Endodermal cell (in vitro differentiated cells): ENCODE results near the gene TIMMDC1. TPM values are rescaled to one million over a fixed set of nuclear protein-coding genes. Genes with fewer than 3 reads are reported as not detected.

Experiments
- DNase-seq: peaks from one replicate; pipeline ENCODE4 v3.0.0-alpha.2; 2017
- H3K27ac ChIP-seq: 2 replicates; pipeline ENCODE4 v1.5.1; 2013; ENCODE audit warnings: mild to moderate bottlenecking, low read depth, low read length, moderate library complexity
- H3K27me3 ChIP-seq: 2 replicates; pipeline ENCODE4 v1.6.1; 2013; ENCODE audit warnings: mild to moderate bottlenecking, low read length, moderate library complexity; ENCODE audit not compliant: insufficient read depth, control insufficient read depth, poor library complexity, severe bottlenecking
- H3K36me3 ChIP-seq: 2 replicates; pipeline ENCODE4 v1.7.0; 2013; ENCODE audit warnings: mild to moderate bottlenecking, low read length, moderate library complexity; ENCODE audit not compliant: control insufficient read depth, insufficient read depth
- H3K4me1 ChIP-seq: one replicate; pipeline ENCODE4 v1.7.0; 2013; ENCODE audit warnings: low read length; ENCODE audit not compliant: control insufficient read depth, insufficient read depth
- H3K4me3 ChIP-seq: 2 replicates; pipeline ENCODE4 v1.5.1; 2013; ENCODE audit warnings: mild to moderate bottlenecking, low read length, moderate library complexity
- H3K9ac ChIP-seq: 2 replicates; pipeline ENCODE4 v1.6.1; 2013; ENCODE audit warnings: mild to moderate bottlenecking, low read length, moderate library complexity; ENCODE audit not compliant: poor library complexity, severe bottlenecking; ENCODE audit errors: extremely low read depth
- H3K9me3 ChIP-seq: 2 replicates; pipeline ENCODE4 v1.6.1; 2013; ENCODE audit warnings: mild to moderate bottlenecking, low read length, moderate library complexity; ENCODE audit not compliant: control insufficient read depth
- H3K27ac Mint-ChIP-seq: 2 replicates; pipeline ENCODE4 v1.8.0; 2020; ENCODE audit warnings: mixed read lengths
- H3K27me3 Mint-ChIP-seq: 2 replicates; pipeline ENCODE4 v1.8.0; 2021; ENCODE audit warnings: mild to moderate bottlenecking, mixed read lengths; ENCODE audit not compliant: insufficient read depth
- H3K36me3 Mint-ChIP-seq: 2 replicates; pipeline ENCODE4 v1.8.0; 2020; ENCODE audit warnings: low read depth, mixed read lengths
- H3K4me1 Mint-ChIP-seq: 2 replicates; pipeline ENCODE4 v1.8.0; 2020; ENCODE audit warnings: mixed read lengths
- H3K4me3 Mint-ChIP-seq: 2 replicates; pipeline ENCODE4 v1.8.0; 2020; ENCODE audit warnings: mild to moderate bottlenecking, moderate library complexity, mixed read lengths
- H3K9me3 Mint-ChIP-seq: 2 replicates; pipeline ENCODE4 v1.8.0; 2020; ENCODE audit warnings: mild to moderate bottlenecking, mixed read lengths
- CTCF ChIP-seq: fragments of 200-600 bp; sonication (generic); conservative IDR thresholded peaks from 2 replicates; pipeline ENCODE4 v1.5.0; 2021; ENCODE audit warnings: antibody characterized with exemption, mild to moderate bottlenecking
- WGBS, 2 experiments: methylation state at CpG; one replicate each; pipeline versions ENCODE4 v1.1.5 to v1.1.7; 2013; ENCODE audit warnings: missing lambda C conversion rate in 2 of 2, mixed read lengths in 1 of 2; ENCODE audit not compliant: insufficient coverage in 1 of 2, insufficient read length in 1 of 2; 5-methylcytosine and 5-hydroxymethylcytosine counted together
- total RNA-seq, 2 donors: library from RNA; stranded (reverse); fragmentation: NEBNext Ultra II Directional in 1 of 2; extraction: Animal tissue kit (Norgen Biotek cat#: 25700) in 1 of 2; gene quantifications; 2 replicates in 1 of 2; 3 replicates in 1 of 2; pipeline ENCODE4 v1.2.1, GENCODE V29; 2021

Gene TIMMDC1
- total RNA-seq, 2 donors from 2014 or later, result 107 to 119 TPM

GRCh38 chr3:119510690-119511089 is 12.3 kb downstream of the TIMMDC1 start:
- no peak overlapping the region for H3K27ac Mint-ChIP-seq
- no peak overlapping the region for H3K4me3 Mint-ChIP-seq
- H3K27me3 Mint-ChIP-seq, result no peaks in the 10 kb centered on the region
- Histone ChIP-seq H3K4me1 (no peaks in the 10 kb centered on the region), H3K36me3 (peaks cover 63% of the 10 kb centered on the region), H3K27me3 (no peaks in the 10 kb centered on the region), H3K9ac (no peak overlapping the region), H3K9me3 (no peaks in the 10 kb centered on the region), H3K4me3 (no peak overlapping the region), H3K27ac (no peak overlapping the region)
- H3K9me3 Mint-ChIP-seq, result no peaks in the 10 kb centered on the region
- TF ChIP-seq CTCF, result no peak
- H3K4me1 Mint-ChIP-seq, result no peaks in the 10 kb centered on the region
- no peak for DNase-seq
- peaks cover 61% of the 10 kb centered on the region for H3K36me3 Mint-ChIP-seq

DNA sequence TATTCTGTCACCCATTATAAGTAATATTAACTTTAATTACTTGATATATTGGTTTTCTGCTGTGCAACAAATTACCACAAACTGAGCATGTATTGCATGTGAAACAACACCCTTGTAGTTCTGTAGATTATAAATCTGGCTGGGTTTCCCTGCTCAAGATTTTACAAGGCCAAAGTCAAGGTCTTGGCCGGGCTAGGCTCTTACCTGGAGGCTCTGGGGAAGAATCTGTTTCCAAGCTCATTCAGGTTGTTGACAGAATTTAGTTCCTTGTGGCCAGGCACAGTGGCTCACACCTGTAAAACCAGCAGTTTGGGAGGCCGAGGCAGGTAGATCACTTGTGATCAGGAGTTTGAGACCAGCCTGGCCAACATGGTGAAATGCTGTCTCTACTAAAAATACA is 16.3 kb downstream of the TIMMDC1 start:
- no peak overlapping the region for H3K4me3 ChIP-seq
- DNase-seq, result no peak
- Mint-ChIP-seq H3K9me3 (peaks cover under 1% of the 10 kb centered on the region), H3K27ac (no peak overlapping the region), H3K27me3 (no peaks in the 10 kb centered on the region), H3K4me1 (no peaks in the 10 kb centered on the region), H3K36me3 (peaks cover 68% of the 10 kb centered on the region), H3K4me3 (no peak overlapping the region)
- H3K4me1 ChIP-seq, result no peaks in the 10 kb centered on the region
- WGBS, 2 experiments, result 86 to 94% methylated on average over 2 of the region's 2 CpGs
- no peaks in the 10 kb centered on the region for H3K27me3 ChIP-seq
- peaks cover 74% of the 10 kb centered on the region for H3K36me3 ChIP-seq
- no peak overlapping the region for H3K27ac ChIP-seq
- peaks cover 9% of the 10 kb centered on the region for H3K9me3 ChIP-seq
- TF ChIP-seq CTCF, result no peak
- no peak overlapping the region for H3K9ac ChIP-seq

DNA sequence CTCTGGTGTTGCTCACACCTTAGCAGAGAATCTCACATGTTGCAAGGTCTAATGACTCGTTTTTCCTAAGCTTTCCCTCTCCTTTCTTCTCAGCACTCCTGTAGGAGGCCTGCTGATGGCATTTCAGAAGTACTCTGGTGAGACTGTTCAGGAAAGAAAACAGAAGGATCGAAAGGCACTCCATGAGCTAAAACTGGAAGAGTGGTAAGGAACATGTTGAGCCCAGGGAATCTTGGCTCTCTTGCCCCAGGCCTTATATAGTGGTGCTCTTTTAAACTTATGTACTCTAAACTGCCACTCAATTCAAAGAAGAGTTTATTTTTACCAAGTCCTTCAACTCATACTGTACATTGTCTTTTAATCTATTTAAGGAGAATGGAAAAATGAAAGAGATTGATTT is 18.8 kb downstream of the TIMMDC1 start:
- H3K27me3 ChIP-seq, result no peaks in the 10 kb centered on the region
- peaks cover 27% of the 10 kb centered on the region for H3K9me3 ChIP-seq
- Mint-ChIP-seq H3K9me3 (peaks cover 18% of the 10 kb centered on the region), H3K4me3 (no peak overlapping the region), H3K27ac (no peak overlapping the region), H3K4me1 (no peaks in the 10 kb centered on the region), H3K27me3 (no peaks in the 10 kb centered on the region), H3K36me3 (peaks cover 81% of the 10 kb centered on the region)
- peaks cover 87% of the 10 kb centered on the region for H3K36me3 ChIP-seq
- no peak overlapping the region for H3K9ac ChIP-seq
- H3K4me1 ChIP-seq, result no peaks in the 10 kb centered on the region
- no peak overlapping the region for H3K4me3 ChIP-seq
- WGBS, 2 experiments, result 89% methylated on average over 2 of the region's 2 CpGs
- no peak overlapping the region for H3K27ac ChIP-seq
- DNase-seq, result no peak
- no peak for TF ChIP-seq CTCF
